H1 (cell line): Measurements from ENCODE around the gene JPH2. TPM values are rescaled to one million over a fixed set of nuclear protein-coding genes. Genes with fewer than 3 reads are reported as not detected.

Experiments used
- CTCF ChIA-PET: fragments of 300-600 bp; sonication (Branson Sonifier 250); formaldehyde crosslinking; loops from one replicate; lab custom pipeline; 2021; ENCODE audit not compliant: partially characterized antibody; lab: Charles Lee
- POLR2A ChIA-PET: fragments of 300-600 bp; sonication (Branson Sonifier 250); formaldehyde crosslinking; loops from one replicate; lab custom pipeline; 2021; ENCODE audit warnings: inconsistent platforms; ENCODE audit not compliant: partially characterized antibody; lab: Charles Lee
- DNase-seq, 2 experiments: peaks; one replicate each; pipeline versions ENCODE4 v3.0.0 to v3.0.0-alpha.2; 2010 to 2022; ENCODE audit warnings: low spot score in 2 of 2, low read depth in 1 of 2, mixed read lengths in 1 of 2
- FAIRE-seq: peaks from 2 replicates; lab custom pipeline; 2011; peaks lifted over from hg19 to GRCh38; lab: Jason Lieb, UNC
- H2AFZ ChIP-seq: 2 replicates; pipeline ENCODE4 v1.8.1; 2012; ENCODE audit warnings: low read length, inconsistent platforms
- H2AK5ac ChIP-seq: 2 replicates; pipeline ENCODE4 v1.6.1; 2013; ENCODE audit warnings: low read depth, low read length
- H2BK120ac ChIP-seq: replicated peaks from 2 replicates; pipeline ENCODE3; 2013; ENCODE audit warnings: low read depth, low read length, inconsistent platforms
- H2BK12ac ChIP-seq: 2 replicates; pipeline ENCODE4 v1.6.1; 2013; ENCODE audit warnings: low read depth, low read length
- H2BK15ac ChIP-seq: 2 replicates; pipeline ENCODE4 v1.6.1; 2013; ENCODE audit warnings: low read length
- H2BK20ac ChIP-seq: 2 replicates; pipeline ENCODE4 v1.6.1; 2013; ENCODE audit warnings: low read length
- H2BK5ac ChIP-seq: 2 replicates; pipeline ENCODE4 v1.6.1; 2013; ENCODE audit warnings: low read depth, low read length
- H3K14ac ChIP-seq: 2 replicates; pipeline ENCODE4 v1.6.1; 2013; ENCODE audit warnings: inconsistent platforms; ENCODE audit not compliant: insufficient read length
- H3K18ac ChIP-seq: 2 replicates; pipeline ENCODE4 v1.6.1; 2013; ENCODE audit warnings: low read length; ENCODE audit errors: extremely low read depth
- H3K23ac ChIP-seq: 2 replicates; pipeline ENCODE4 v1.6.1; 2013; ENCODE audit warnings: inconsistent platforms; ENCODE audit not compliant: insufficient read length
- H3K23me2 ChIP-seq: 2 replicates; pipeline ENCODE4 v1.6.1; 2013; ENCODE audit warnings: low read depth, low read length
- H3K27ac ChIP-seq: 2 replicates; pipeline ENCODE4 v1.6.1; 2011; ENCODE audit warnings: low read depth, low read length, inconsistent platforms
- H3K27me3 ChIP-seq, 4 experiments: replicated peaks in 1 of 4; 1 replicate in 1 of 4; 2 replicates in 3 of 4; pipeline versions ENCODE4 v1.6.1 to v1.8.1; 2011 to 2013; ENCODE audit warnings: low read length in 3 of 4, mild to moderate bottlenecking in 3 of 4, inconsistent platforms in 2 of 4, mixed read lengths in 2 of 4, moderate library complexity in 1 of 4; ENCODE audit not compliant: control insufficient read depth in 3 of 4, insufficient read depth in 3 of 4; ENCODE audit errors: extremely low read depth in 1 of 4
- H3K36me3 ChIP-seq, 4 experiments: 2 replicates each; pipeline versions ENCODE4 v1.6.1 to v1.8.1; 2011 to 2013; ENCODE audit warnings: mild to moderate bottlenecking in 4 of 4, low read length in 3 of 4, moderate library complexity in 2 of 4, control low read depth in 1 of 4, inconsistent platforms in 1 of 4; ENCODE audit not compliant: insufficient read depth in 4 of 4, control insufficient read depth in 2 of 4
- H3K4ac ChIP-seq: replicated peaks from 2 replicates; pipeline ENCODE3; 2013; ENCODE audit warnings: low read length, low read depth, mixed read lengths, inconsistent platforms; ENCODE audit not compliant: insufficient read length
- H3K4me1 ChIP-seq, 4 experiments: replicated peaks in 1 of 4; 1 replicate in 1 of 4; 2 replicates in 3 of 4; pipeline versions ENCODE4 v1.6.1 to v1.8.1; 2011 to 2013; ENCODE audit warnings: low read length in 3 of 4, inconsistent platforms in 2 of 4, mixed read lengths in 1 of 4; ENCODE audit not compliant: insufficient read depth in 4 of 4, control insufficient read depth in 3 of 4
- H3K4me2 ChIP-seq, 2 experiments: 2 replicates each; pipeline versions ENCODE4 v1.6.1 to v1.8.1; 2011 to 2013; ENCODE audit warnings: low read depth in 2 of 2, low read length in 2 of 2, control low read depth in 1 of 2, inconsistent platforms in 1 of 2, mild to moderate bottlenecking in 1 of 2; ENCODE audit not compliant: insufficient read depth in 1 of 2
- H3K4me3 ChIP-seq, 4 experiments: fragments of 200-600, 300-600 bp in 1 of 4; sonication (generic), shearing (Covaris generic), sonication (Bioruptor Twin) in 1 of 4; 2 replicates each; pipeline versions ENCODE4 v1.5.1 to v1.8.1; 2011 to 2016; ENCODE audit warnings: low read length in 4 of 4, low read depth in 3 of 4, control low read depth in 2 of 4, inconsistent platforms in 2 of 4, mild to moderate bottlenecking in 2 of 4, mixed read lengths in 1 of 4, moderate library complexity in 1 of 4; ENCODE audit not compliant: insufficient read depth in 2 of 4; ENCODE audit errors: extremely low read depth in 1 of 4
- H3K56ac ChIP-seq: replicated peaks from 2 replicates; pipeline ENCODE3; 2013; ENCODE audit warnings: low read depth, mild to moderate bottlenecking, mixed read lengths, low read length, inconsistent platforms; ENCODE audit not compliant: insufficient read length
- H3K79me1 ChIP-seq: 2 replicates; pipeline ENCODE4 v1.6.1; 2013; ENCODE audit warnings: low read depth, low read length, control low read depth
- H3K79me2 ChIP-seq, 2 experiments: 2 replicates each; pipeline versions ENCODE4 v1.6.1 to v1.8.1; 2012 to 2013; ENCODE audit warnings: low read length in 2 of 2, mild to moderate bottlenecking in 2 of 2, inconsistent platforms in 1 of 2; ENCODE audit not compliant: insufficient read depth in 2 of 2, control insufficient read depth in 1 of 2
- H3K9ac ChIP-seq, 4 experiments: replicated peaks in 1 of 4; 1 replicate in 1 of 4; 2 replicates in 3 of 4; pipeline versions ENCODE4 v1.6.1 to v1.8.1; 2011 to 2013; ENCODE audit warnings: low read depth in 3 of 4, low read length in 3 of 4, control low read depth in 2 of 4, mild to moderate bottlenecking in 2 of 4, moderate library complexity in 2 of 4, inconsistent platforms in 1 of 4; ENCODE audit errors: extremely low read depth in 1 of 4
- H3K9me3 ChIP-seq, 2 experiments: 2 replicates each; pipeline versions ENCODE4 v1.6.1 to v1.8.1; 2012 to 2013; ENCODE audit warnings: mild to moderate bottlenecking in 2 of 2, moderate library complexity in 2 of 2, control low read depth in 1 of 2, inconsistent platforms in 1 of 2, low read depth in 1 of 2, low read length in 1 of 2, mixed read lengths in 1 of 2; ENCODE audit not compliant: insufficient read depth in 2 of 2
- H4K20me1 ChIP-seq, 2 experiments: replicated peaks in 1 of 2; 2 replicates each; pipeline versions ENCODE3 to v1.8.1; 2011 to 2013; ENCODE audit warnings: inconsistent platforms in 2 of 2, low read length in 2 of 2, mild to moderate bottlenecking in 1 of 2; ENCODE audit not compliant: insufficient read depth in 2 of 2, control insufficient read depth in 1 of 2
- H4K5ac ChIP-seq: 2 replicates; pipeline ENCODE4 v1.6.1; 2013; ENCODE audit warnings: low read length, low read depth, mixed read lengths, inconsistent platforms; ENCODE audit not compliant: insufficient read length
- H4K8ac ChIP-seq: 2 replicates; pipeline ENCODE4 v1.8.0; 2013; ENCODE audit warnings: mild to moderate bottlenecking, moderate library complexity, low read length, inconsistent platforms; ENCODE audit not compliant: insufficient read depth; ENCODE audit errors: extremely low read depth
- H4K91ac ChIP-seq: replicated peaks from 2 replicates; pipeline ENCODE3; 2013; ENCODE audit warnings: low read length, mixed read lengths, inconsistent platforms; ENCODE audit not compliant: insufficient read length
- ASH2L ChIP-seq: fragments of 200-600, 300-600 bp; sonication (generic); IDR thresholded peaks from one replicate; pipeline ENCODE4 v1.7.1; 2017; ENCODE audit warnings: low read length
- BCL11A ChIP-seq, 2 experiments: IDR thresholded peaks; one replicate each; pipeline ENCODE4 v1.6.1; 2011; ENCODE audit warnings: low read depth in 2 of 2, low read length in 2 of 2, mild to moderate bottlenecking in 2 of 2
- CBX8 ChIP-seq: fragments of 300-800, 300-1000 bp; sonication (generic); IDR thresholded peaks from 2 replicates; pipeline ENCODE4 v1.7.1; 2016; ENCODE audit warnings: low read depth, low read length, borderline replicate concordance
- CHD1 ChIP-seq: IDR thresholded peaks from 2 replicates; pipeline ENCODE4 v1.6.1; 2012; ENCODE audit warnings: low read depth, low read length, improper control_type of control experiment
- GABPA ChIP-seq: IDR thresholded peaks from 2 replicates; pipeline ENCODE4 v1.6.1; 2011; ENCODE audit warnings: mild to moderate bottlenecking, low read length, moderate library complexity, borderline replicate concordance; ENCODE audit not compliant: insufficient read depth
- JUND ChIP-seq: IDR thresholded peaks from 2 replicates; pipeline ENCODE4 v1.6.1; 2011; ENCODE audit warnings: mild to moderate bottlenecking, improper control_type of control experiment, low read length
- PHF8 ChIP-seq: fragments of 200-600 bp; sonication (generic); conservative IDR thresholded peaks from 2 replicates; pipeline ENCODE4 v1.7.1; 2012; ENCODE audit warnings: low read depth, mild to moderate bottlenecking, inconsistent platforms, low read length, moderate library complexity
- RAD21 ChIP-seq, 2 experiments: IDR thresholded peaks in 1 of 2; conservative IDR thresholded peaks in 1 of 2; 2 replicates each; pipeline ENCODE4 v1.6.1; 2011; ENCODE audit warnings: low read depth in 2 of 2, low read length in 2 of 2, improper control_type of control experiment in 1 of 2, inconsistent platforms in 1 of 2, mild to moderate bottlenecking in 1 of 2, moderate library complexity in 1 of 2
- WGBS, 2 experiments: shearing (Covaris generic) in 1 of 2; methylation state at CpG; one replicate each; pipeline versions ENCODE4 v1.1.6 to v1.1.7; 2013 to 2015; ENCODE audit warnings: low lambda C conversion rate in 2 of 2, mixed read lengths in 2 of 2, inconsistent platforms in 1 of 2, low coverage in 1 of 2, missing lambda C conversion rate in 1 of 2; ENCODE audit not compliant: insufficient replicate concordance in 2 of 2, insufficient coverage in 1 of 2, insufficient read length in 1 of 2; ENCODE audit errors: extremely low coverage in 1 of 2, missing lambda C conversion rate in 1 of 2; 5-methylcytosine and 5-hydroxymethylcytosine counted together
- polyA plus RNA-seq, 7 experiments: library from polyadenylated mRNA; depleted of rRNA in 3 of 7; stranded (reverse) in 5 of 7; unstranded in 2 of 7; fragments of >200 nt in 5 of 7; fragments of 200-250 nt in 2 of 7; gene quantifications; 1 replicate in 5 of 7; 2 replicates in 1 of 7; 4 replicates in 1 of 7; pipeline versions ENCODE4 v1.2.1 to v1.2.3, GENCODE V29; 2011 to 2013; ENCODE audit warnings: missing spikeins in 2 of 7, mixed read lengths in 2 of 7
- total RNA-seq: library from RNA; stranded (reverse); fragmentation: NEBNext Ultra II Directional; extraction: Animal tissue kit (Norgen Biotek cat#: 25700); gene quantifications from 2 replicates; pipeline ENCODE4 v1.2.1, GENCODE V29; 2021
- TF ChIP-seq, protein P1 (sequence below), 3 experiments: IDR thresholded peaks; 1 replicate in 2 of 3; 2 replicates in 1 of 3; pipeline versions ENCODE4 v1.5.1 to v1.6.1; 2011; ENCODE audit warnings: low read length in 3 of 3, mild to moderate bottlenecking in 3 of 3, inconsistent platforms in 2 of 3, low read depth in 1 of 3, moderate library complexity in 1 of 3; ENCODE audit not compliant: insufficient read depth in 1 of 3; ENCODE audit errors: control extremely low read depth in 1 of 3

JPH2 gene
- total and polyA plus RNA-seq, 2 of the 8 experiments (the other 6 are each of a cell fraction or from before 2014, with no cell fraction given), result 0.59 to 1.3 TPM

GRCh38 chr20:44219170-44219730 is 32.3 kb upstream of the JPH2 start:
- TF ChIP-seq JUND, result no peak
- no peak for TF ChIP-seq BCL11A (IDR thresholded peaks at IDR 0.05; ENCODE audit: low read depth in 2 of 2, low read length in 2 of 2)
- no peak for TF ChIP-seq RAD21 (IDR thresholded peaks at IDR 0.05 in 1 of 2, conservative IDR thresholded peaks at IDR 0.05 in 1 of 2; ENCODE audit: low read depth in 2 of 2, low read length in 2 of 2)
- TF ChIP-seq, protein P1, sequence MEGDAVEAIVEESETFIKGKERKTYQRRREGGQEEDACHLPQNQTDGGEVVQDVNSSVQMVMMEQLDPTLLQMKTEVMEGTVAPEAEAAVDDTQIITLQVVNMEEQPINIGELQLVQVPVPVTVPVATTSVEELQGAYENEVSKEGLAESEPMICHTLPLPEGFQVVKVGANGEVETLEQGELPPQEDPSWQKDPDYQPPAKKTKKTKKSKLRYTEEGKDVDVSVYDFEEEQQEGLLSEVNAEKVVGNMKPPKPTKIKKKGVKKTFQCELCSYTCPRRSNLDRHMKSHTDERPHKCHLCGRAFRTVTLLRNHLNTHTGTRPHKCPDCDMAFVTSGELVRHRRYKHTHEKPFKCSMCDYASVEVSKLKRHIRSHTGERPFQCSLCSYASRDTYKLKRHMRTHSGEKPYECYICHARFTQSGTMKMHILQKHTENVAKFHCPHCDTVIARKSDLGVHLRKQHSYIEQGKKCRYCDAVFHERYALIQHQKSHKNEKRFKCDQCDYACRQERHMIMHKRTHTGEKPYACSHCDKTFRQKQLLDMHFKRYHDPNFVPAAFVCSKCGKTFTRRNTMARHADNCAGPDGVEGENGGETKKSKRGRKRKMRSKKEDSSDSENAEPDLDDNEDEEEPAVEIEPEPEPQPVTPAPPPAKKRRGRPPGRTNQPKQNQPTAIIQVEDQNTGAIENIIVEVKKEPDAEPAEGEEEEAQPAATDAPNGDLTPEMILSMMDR (IDR thresholded peaks at IDR 0.05; ENCODE audit: control extremely low read depth in 1 of 3, insufficient read depth in 1 of 3, low read depth in 1 of 3, low read length in 3 of 3), result no peak
- TF ChIP-seq CBX8, result no peak
- no peak for TF ChIP-seq GABPA
- no peak for TF ChIP-seq ASH2L
- TF ChIP-seq PHF8, result no peak
- no peak for TF ChIP-seq CHD1
- no peak overlapping the region for H2BK15ac ChIP-seq
- H4K5ac ChIP-seq, result no peak overlapping the region
- H2BK120ac ChIP-seq, result no peak overlapping the region
- 75% methylated on average over 3 of the region's 5 CpGs; no CpG with 5 or more reads in 1 of the 2 experiments for WGBS, 2 experiments
- H3K9me3 ChIP-seq, result no peaks in the 10 kb centered on the region
- H3K79me2 ChIP-seq, result no peaks in the 10 kb centered on the region
- no peak overlapping the region; the same call in 1 of the 2 replicates for H4K8ac ChIP-seq
- ChIA-PET POLR2A (interaction anchor here (1.3 kb wide), 1 partner anchor 9 kb away, joined by 4 read pairs; the partner anchor contains the start of gene OSER1), CTCF (interaction anchor here (0.7 to 11.2 kb wide), 27 partner anchors 10 to 1733 kb away, joined by 3 to 153 read pairs (median 6); partner anchors contain the start of genes FITM2 and GDAP1L1)
- H3K79me1 ChIP-seq, result no peaks in the 10 kb centered on the region
- FAIRE-seq (no peak), DNase-seq (no peak)
- H4K20me1 ChIP-seq, result peaks cover 0 to 3% of the 10 kb centered on the region in 2 experiments
- no peak overlapping the region for H3K4me2 ChIP-seq
- no peak overlapping the region for H2BK5ac ChIP-seq
- H3K23me2 ChIP-seq, result no peaks in the 10 kb centered on the region
- no peak overlapping the region for H3K4ac ChIP-seq
- no peak overlapping the region for H3K56ac ChIP-seq
- no peaks in the 10 kb centered on the region for H3K27me3 ChIP-seq
- H2AFZ ChIP-seq, result no peak overlapping the region
- no peak overlapping the region for H3K27ac ChIP-seq
- no peak overlapping the region for H4K91ac ChIP-seq
- no peak overlapping the region for H2BK20ac ChIP-seq
- H3K23ac ChIP-seq, result no peak overlapping the region
- no peak overlapping the region for H3K4me3 ChIP-seq
- H3K4me1 ChIP-seq, result peaks cover 0 to 3% (median under 1%) of the 10 kb centered on the region in 4 experiments; a peak in 1 of 7 replicates
- H3K18ac ChIP-seq, result no peak overlapping the region
- H2BK12ac ChIP-seq, result no peak overlapping the region
- no peaks in the 10 kb centered on the region for H3K36me3 ChIP-seq
- no peak overlapping the region for H3K9ac ChIP-seq
- no peak overlapping the region for H3K14ac ChIP-seq
- H2AK5ac ChIP-seq, result no peak overlapping the region
